ENCODE results near the gene APBB3.

APBB3 gene

DNA sequence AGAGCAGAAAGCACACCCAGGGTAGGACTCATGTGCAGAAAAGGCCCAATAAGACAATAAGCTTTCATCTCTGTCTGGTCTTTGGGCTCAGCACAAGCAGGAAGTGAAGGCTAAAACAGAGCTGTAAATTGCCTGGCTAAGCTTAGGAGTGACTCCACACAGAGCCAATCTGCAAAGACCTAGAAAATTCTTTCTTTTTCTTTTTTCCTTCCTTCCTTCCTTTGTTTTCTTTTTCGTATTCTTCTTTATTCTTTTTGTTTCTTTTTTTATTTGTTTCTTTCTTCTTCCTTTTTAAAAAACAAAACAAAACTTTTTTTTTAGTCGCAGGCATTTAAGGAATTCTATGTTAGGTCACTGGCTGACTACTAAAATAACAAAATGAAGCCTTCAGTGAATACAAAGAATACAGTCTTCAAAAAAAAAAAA, 12.4 kb upstream of the APBB3 start:
- DNase-seq (ENCODE audit: extremely low spot score), result no peak
- TF ChIP-seq CTCF (IDR thresholded peaks at IDR 0.05; ENCODE audit: control extremely low read depth, extremely low read depth, low read depth, missing control alignments), result no peak
- ChIA-PET POLR2A (no interaction called here), CTCF (interaction anchor here (2.9 to 3.4 kb wide), 2 partner anchors 10 to 57 kb away, joined by 10 to 25 read pairs; partner anchors contain the start of genes APBB3, CD14 and SLC35A4)

- no peak for DNase-seq (ENCODE audit: extremely low spot score)
- ChIA-PET POLR2A (interaction anchor here (0.6 kb wide), 1 partner anchor 92 kb away, joined by 7 read pairs; no protein-coding TSS in a partner anchor), CTCF (interaction anchor here (2.9 to 3.4 kb wide), 2 partner anchors 8 to 59 kb away, joined by 10 to 25 read pairs; partner anchors contain the start of genes APBB3, CD14 and SLC35A4)
- TF ChIP-seq CTCF (IDR thresholded peaks at IDR 0.05; ENCODE audit: control extremely low read depth, extremely low read depth, low read depth, missing control alignments), result no peak
Measured at GRCh38 chr5:140575309-140575708, 10.9 kb upstream of the APBB3 start.

DNA sequence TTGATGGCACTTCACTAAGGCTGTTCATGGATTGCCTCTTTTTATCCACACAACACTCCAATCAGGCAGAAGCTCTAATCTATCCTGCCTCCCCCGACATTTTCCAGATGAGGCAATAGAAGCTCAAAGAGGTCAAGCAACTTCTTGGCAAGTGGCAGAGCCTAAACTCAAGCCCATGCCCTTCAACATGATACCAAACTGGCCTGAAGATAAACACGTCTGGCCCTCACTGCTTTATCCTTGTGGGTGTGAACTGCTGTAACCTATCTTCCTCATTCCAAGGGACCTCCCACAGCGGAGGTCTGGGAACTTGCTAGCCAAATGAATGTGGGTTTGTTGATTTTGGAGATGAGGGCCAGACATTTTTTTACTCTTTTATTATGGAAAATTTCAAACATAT, 9.8 kb upstream of the APBB3 start:
- ChIA-PET CTCF (no interaction called here), POLR2A (no interaction called here)

DNA sequence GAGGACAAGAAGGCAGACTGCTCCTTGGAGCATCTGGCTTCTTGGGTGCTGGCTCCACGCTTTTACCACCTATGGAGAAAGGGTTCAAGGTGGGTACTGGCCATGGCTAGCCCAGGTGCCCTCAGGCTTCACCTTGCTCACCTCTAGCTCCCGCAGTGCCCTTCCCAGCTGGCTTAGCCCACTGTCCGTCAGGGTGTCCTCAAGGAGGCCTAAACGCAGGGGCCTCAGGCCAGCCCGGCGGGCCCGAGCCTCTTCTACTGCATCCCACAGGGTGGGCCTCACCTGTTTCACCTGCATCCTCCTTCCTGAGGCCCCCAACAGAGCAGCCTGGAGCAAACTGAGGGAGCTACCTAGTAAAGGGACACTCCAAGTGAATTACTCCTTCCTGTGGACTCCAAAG, 9.3 kb upstream of the APBB3 start:
- POLR2A ChIA-PET, result no interaction called here
- no peak for TF ChIP-seq CTCF (IDR thresholded peaks at IDR 0.05; ENCODE audit: control extremely low read depth, extremely low read depth, low read depth, missing control alignments)
- CTCF ChIA-PET, result interaction anchor here (1.2 kb wide), 1 partner anchor 45 kb away, joined by 4 read pairs; no protein-coding TSS in a partner anchor
- no peak for DNase-seq (ENCODE audit: extremely low spot score)

More for the DNA sequence above, 9.8 kb upstream of the APBB3 start:
- no peak for DNase-seq (ENCODE audit: extremely low spot score)
- TF ChIP-seq CTCF (IDR thresholded peaks at IDR 0.05; ENCODE audit: control extremely low read depth, extremely low read depth, low read depth, missing control alignments), result no peak

GRCh38 chr5:140571105-140571504, 6.7 kb upstream of the APBB3 start:
- ChIA-PET POLR2A (no interaction called here), CTCF (interaction anchor here (0.9 to 2.8 kb wide), 5 partner anchors 11 to 198 kb away, joined by 3 to 7 read pairs (median 6); no protein-coding TSS in a partner anchor)
- TF ChIP-seq CTCF (IDR thresholded peaks at IDR 0.05; ENCODE audit: control extremely low read depth, extremely low read depth, low read depth, missing control alignments), result no peak

DNA sequence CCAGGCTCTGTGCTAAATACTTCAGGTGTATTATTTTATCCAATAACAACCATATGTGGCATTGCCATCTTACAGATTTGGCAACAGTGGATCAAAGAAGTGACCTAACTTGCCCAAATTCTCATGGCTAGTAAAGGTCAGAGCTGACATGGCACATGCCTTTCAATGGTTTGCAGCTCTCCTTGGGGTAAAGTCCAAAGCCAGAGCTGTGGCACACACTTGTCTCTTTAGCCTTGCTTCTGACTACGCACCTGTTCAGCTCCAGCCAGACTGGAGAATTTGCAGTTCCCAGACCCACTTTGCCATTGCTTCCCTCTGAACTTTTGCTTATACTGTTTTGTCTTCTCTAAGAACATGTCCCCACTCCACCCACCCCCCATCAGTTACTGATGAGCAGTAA, 6.1 kb upstream of the APBB3 start:
- POLR2A ChIA-PET, result no interaction called here
- TF ChIP-seq CTCF (IDR thresholded peaks at IDR 0.05; ENCODE audit: control extremely low read depth, extremely low read depth, low read depth, missing control alignments), result no peak
- no peak for DNase-seq (ENCODE audit: extremely low spot score)
- CTCF ChIA-PET, result interaction anchor here (1.1 to 2.8 kb wide), 8 partner anchors 23 to 207 kb away, joined by 3 to 8 read pairs (median 6); partner anchors contain the start of gene EIF4EBP3

More at GRCh38 chr5:140571105-140571504, 6.7 kb upstream of the APBB3 start:
- DNase-seq (ENCODE audit: extremely low spot score), result no peak

Data from GM10248 (cell line).